OCI-LY7 (cell line): ENCODE measurements around the gene C5orf52. TPM values are rescaled to one million over a fixed set of nuclear protein-coding genes. Genes with fewer than 3 reads are reported as not detected.

Source experiments
- Bru-seq: library from RNA; stranded (reverse); fragments of 400-500 nt; gene quantifications from one replicate; lab custom pipeline; 2021; lab: Mats Ljungman, UMichigan
- BruChase-seq, 2 experiments: library from RNA; stranded (reverse); fragments of 400-500 nt; gene quantifications; one replicate each; lab custom pipeline; 2021; lab: Mats Ljungman, UMichigan
- BruUV-seq: library from RNA; stranded (reverse); fragments of 400-500 nt; replicated peaks from 2 replicates; lab custom pipeline; 2021; lab: Mats Ljungman, UMichigan
- CTCF ChIA-PET: fragments of 300-600 bp; sonication (Branson Sonifier 250); formaldehyde crosslinking; loops from one replicate; lab custom pipeline; 2022; ENCODE audit warnings: antibody characterized with exemption; ENCODE audit not compliant: unreplicated experiment; lab: Charles Lee
- POLR2A ChIA-PET: fragments of 300-600 bp; sonication (Branson Sonifier 250); formaldehyde crosslinking; loops from one replicate; lab custom pipeline; 2022; ENCODE audit warnings: antibody characterized with exemption; lab: Charles Lee
- DNase-seq: peaks from one replicate; pipeline ENCODE4 v3.0.0-alpha.2; 2015; ENCODE audit warnings: low spot score
- H2AFZ ChIP-seq: fragments of 200-600 bp; sonication (generic), shearing (Covaris generic); 2 replicates; pipeline ENCODE4 v1.6.1; 2014; ENCODE audit warnings: mild to moderate bottlenecking, antibody characterized with exemption, low read length, moderate library complexity
- H3K27ac ChIP-seq: fragments of 200-600 bp; sonication (generic); 2 replicates; pipeline ENCODE4 v1.5.1; 2014; ENCODE audit warnings: mixed run types, low read depth, mild to moderate bottlenecking, moderate library complexity, low read length, inconsistent platforms; ENCODE audit not compliant: poor library complexity, severe bottlenecking
- H3K36me3 ChIP-seq: fragments of 200-600 bp; sonication (generic); 2 replicates; pipeline ENCODE4 v1.6.1; 2014; ENCODE audit warnings: mild to moderate bottlenecking, antibody characterized with exemption, low read length, moderate library complexity, mixed read lengths; ENCODE audit not compliant: insufficient read depth
- H3K4me1 ChIP-seq: fragments of 200-600 bp; sonication (generic); 2 replicates; pipeline ENCODE4 v1.5.1; 2014; ENCODE audit warnings: mild to moderate bottlenecking, low read length; ENCODE audit not compliant: insufficient read depth, poor library complexity, severe bottlenecking
- H3K4me2 ChIP-seq: fragments of 200-600 bp; sonication (generic); 2 replicates; pipeline ENCODE4 v1.6.1; 2014; ENCODE audit warnings: mild to moderate bottlenecking, low read length
- H3K4me3 ChIP-seq: fragments of 200-600 bp; sonication (generic); 2 replicates; pipeline ENCODE4 v1.5.1; 2014; ENCODE audit warnings: mild to moderate bottlenecking, low read depth, low read length; ENCODE audit not compliant: poor library complexity, severe bottlenecking
- H3K79me2 ChIP-seq: fragments of 200-600 bp; sonication (generic); 2 replicates; pipeline ENCODE4 v1.6.1; 2016; ENCODE audit warnings: low read depth, mild to moderate bottlenecking, low read length, moderate library complexity, mixed read lengths; ENCODE audit not compliant: insufficient read depth
- H3K9me2 ChIP-seq: fragments of 200-600 bp; sonication (generic); 2 replicates; pipeline ENCODE4 v1.6.1; 2016; ENCODE audit warnings: mild to moderate bottlenecking, low read length, mixed read lengths; ENCODE audit not compliant: insufficient read depth
- H3K9me3 ChIP-seq: fragments of 200-600 bp; sonication (generic); 2 replicates; pipeline ENCODE4 v1.6.1; 2014; ENCODE audit warnings: mild to moderate bottlenecking, mixed run types, low read length, mixed read lengths
- H4K20me1 ChIP-seq: fragments of 200-600 bp; sonication (generic); 2 replicates; pipeline ENCODE4 v1.6.1; 2014; ENCODE audit warnings: mild to moderate bottlenecking, antibody characterized with exemption, low read length, moderate library complexity, mixed read lengths; ENCODE audit not compliant: insufficient read depth
- CTCF ChIP-seq: fragments of 200-600 bp; sonication (generic); conservative IDR thresholded peaks from 2 replicates; pipeline ENCODE4 v1.5.1; 2014; ENCODE audit warnings: mild to moderate bottlenecking, antibody characterized with exemption, low read length, moderate library complexity, mixed read lengths
- EZH2phosphoT487 ChIP-seq: fragments of 200-600 bp; sonication (generic); IDR thresholded peaks from 2 replicates; pipeline ENCODE4 v1.6.1; 2018; ENCODE audit warnings: low read depth, borderline replicate concordance, mild to moderate bottlenecking, mixed run types, antibody characterized with exemption, low read length, moderate library complexity, mixed read lengths
- intact Hi-C: fragments of 100-400 bp; cut with micrococcal nuclease; formaldehyde crosslinking; loops from one replicate; pipeline ENCODE4 v1.10.0; 2022; ENCODE audit not compliant: unreplicated experiment
- long read RNA-seq: library from polyadenylated mRNA; stranded (forward); transcript quantifications from one replicate; pipeline ENCODE4 v2.0.0, GENCODE V29; 2022
- total RNA-seq, 2 experiments: library from RNA; depleted of rRNA in 1 of 2; stranded (reverse); fragments of >200 nt in 1 of 2; shearing (Covaris generic) in 1 of 2; gene quantifications; 2 replicates each; pipeline ENCODE4 v1.2.3, GENCODE V29; 2014 to 2022

C5orf52 gene
- total RNA-seq (2014; rRNA removed; shearing (Covaris generic)) (not detected in 2 replicates), total RNA-seq (2022) (not detected in 2 replicates), Bru-seq, nascent RNA (not detected), BruChase-seq, experiment 1, labeled RNA remaining after a 6-hour chase (not detected), BruChase-seq, experiment 2, labeled RNA remaining after a 2-hour chase (not detected)
- long read RNA-seq = 0 reads

- Histone ChIP-seq H3K36me3 (no peaks in the 10 kb centered on the region), H3K9me3 (no peaks in the 10 kb centered on the region), H3K4me2 (peak within 1 kb of the TSS; percentile 46), H3K4me1 (peaks cover 9% of the 10 kb centered on the region), H3K79me2 (no peaks in the 10 kb centered on the region), H3K9me2 (no peaks in the 10 kb centered on the region), H3K4me3 (no peak within 1 kb of the TSS), H2AFZ (peak within 1 kb of the TSS; percentile 96), H4K20me1 (no peaks in the 10 kb centered on the region), H3K27ac (no peak within 1 kb of the TSS)
- TF ChIP-seq EZH2phosphoT487 = no peak
- no peak for TF ChIP-seq CTCF
- intact Hi-C loops = no loop called here
- ChIA-PET CTCF (no interaction called here), POLR2A (interaction anchor here (0.6 to 1.0 kb wide), 3 partner anchors 10 to 119 kb away, joined by 3 to 5 read pairs (median 4); no protein-coding TSS in a partner anchor)
- DNase-seq = peak; percentile 13
- no TSS peak for BruUV-seq
Measured at GRCh38 chr5:157670662-157671591, at the start of gene C5orf52. Gene C5orf52 (plus strand): TSS chr5:157671533. CDS start chr5:157671615, 82 bp downstream.

DNA sequence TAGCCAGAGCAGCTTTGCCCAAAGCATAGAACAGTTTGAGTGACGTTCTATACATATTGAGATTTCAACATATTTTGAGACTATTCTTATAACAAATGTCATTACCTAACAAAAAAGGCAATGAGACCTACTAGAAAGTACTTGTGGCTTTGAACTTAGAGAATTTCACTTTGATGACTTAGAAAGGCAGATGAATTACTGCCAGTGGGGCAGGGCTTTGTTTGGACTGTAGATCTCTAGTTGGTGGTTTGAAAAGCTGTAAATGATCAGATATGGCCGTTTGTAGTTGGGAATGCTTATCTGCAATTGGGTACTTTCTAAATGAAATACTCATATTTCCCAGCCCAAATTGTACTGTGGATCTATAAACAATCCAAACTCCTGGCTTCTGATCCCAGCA, 47.2 kb upstream of the C5orf52 start:
- intact Hi-C loops = no loop called here
- Histone ChIP-seq H4K20me1 (no peaks in the 10 kb centered on the region), H3K4me1 (no peaks in the 10 kb centered on the region), H3K4me3 (no peak overlapping the region), H3K9me2 (no peaks in the 10 kb centered on the region), H3K9me3 (no peaks in the 10 kb centered on the region), H3K79me2 (no peaks in the 10 kb centered on the region), H3K36me3 (no peaks in the 10 kb centered on the region), H3K4me2 (no peak overlapping the region), H2AFZ (0 out of 2 replicates have a peak overlapping the region, but pooled peaks have one; percentile 45), H3K27ac (no peak overlapping the region)
- ChIA-PET POLR2A (no interaction called here), CTCF (no interaction called here)
- DNase-seq = no peak
- BruUV-seq = no TSS peak
- TF ChIP-seq CTCF (no peak), EZH2phosphoT487 (no peak)
